NCI-H69 (cell line): ENCODE data around the gene SPATA4.
"Not testable (repeated sequence)": the region's sequence is repeated elsewhere in the genome, so short reads cannot be mapped to it uniquely, and the experiment has no call there.

Experiments used
- DNase-seq: peaks from one replicate; lab custom pipeline; 2025; lab: John Stamatoyannopoulos, UW

Gene SPATA4

DNA sequence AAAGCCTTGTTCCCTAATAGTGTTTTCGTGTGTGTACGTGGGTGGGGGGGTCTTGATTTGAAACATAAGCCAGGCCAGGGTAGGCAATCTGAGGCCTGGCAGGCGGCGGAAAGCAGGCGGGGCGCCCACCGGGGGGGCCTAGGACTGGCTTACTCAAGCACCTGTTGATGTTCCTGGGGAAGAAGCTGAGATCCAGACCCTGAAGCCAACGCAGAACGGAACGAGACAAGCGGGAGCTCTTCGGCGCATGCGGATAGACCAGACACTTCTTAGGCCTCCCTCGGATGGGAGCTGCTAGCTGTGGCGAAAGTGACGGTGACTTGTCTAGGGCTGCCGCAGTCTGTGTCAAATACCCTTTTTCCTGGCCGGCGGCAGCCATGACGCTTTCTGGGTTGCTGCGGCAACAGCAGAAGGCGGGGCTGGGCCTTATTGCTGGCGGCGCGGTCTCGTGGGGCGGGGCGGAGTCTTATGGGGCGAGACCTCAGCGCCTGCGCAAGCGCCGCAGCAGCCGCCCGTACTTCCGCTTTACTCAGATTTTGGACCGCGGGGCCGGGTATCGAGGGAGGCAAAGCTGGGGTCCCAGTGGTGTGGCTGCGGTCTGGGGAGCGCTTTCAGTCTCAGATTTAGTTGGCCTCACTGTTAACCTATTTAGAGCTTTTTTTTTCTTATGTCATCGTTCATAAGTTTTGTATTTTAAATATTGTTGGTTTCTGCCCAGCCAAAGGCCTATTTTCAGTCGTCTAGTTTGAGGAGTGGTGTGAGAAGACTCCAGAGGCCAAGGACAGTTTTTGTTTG is at the start of gene SPATA4:
TSS of gene SPATA4 (minus strand) at position 402 of the 795 bp plus-strand sequence. CDS start at position 379, 23 bp downstream.
- DNase-seq = peak; percentile 94

DNA sequence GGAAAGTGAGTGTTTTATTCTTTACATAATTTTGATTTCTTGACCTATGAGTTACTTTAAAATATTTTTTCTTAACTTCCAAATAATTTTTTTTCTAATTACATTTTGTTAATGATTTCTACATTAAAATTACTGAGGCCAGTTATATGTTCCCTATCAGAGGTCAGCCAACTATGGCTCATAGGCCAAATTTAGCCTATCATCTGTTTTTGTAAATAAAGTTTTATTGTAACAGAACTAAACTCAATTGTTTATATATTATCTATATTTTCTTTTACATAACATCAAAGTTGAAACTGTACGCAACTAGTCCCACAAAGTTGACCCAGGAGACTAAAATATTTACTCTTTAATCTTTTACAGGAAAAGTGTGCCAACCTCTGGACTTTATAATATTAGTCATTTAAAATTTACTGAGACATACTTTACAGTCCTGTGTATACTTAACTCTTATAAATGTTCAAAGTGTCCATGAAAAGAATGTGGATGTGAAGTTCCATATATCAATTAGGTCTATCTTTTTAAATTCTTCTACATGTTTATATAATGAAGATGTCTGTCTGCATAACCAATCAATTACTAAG is 47.5 kb upstream of the SPATA4 start:
- no peak for DNase-seq

DNA sequence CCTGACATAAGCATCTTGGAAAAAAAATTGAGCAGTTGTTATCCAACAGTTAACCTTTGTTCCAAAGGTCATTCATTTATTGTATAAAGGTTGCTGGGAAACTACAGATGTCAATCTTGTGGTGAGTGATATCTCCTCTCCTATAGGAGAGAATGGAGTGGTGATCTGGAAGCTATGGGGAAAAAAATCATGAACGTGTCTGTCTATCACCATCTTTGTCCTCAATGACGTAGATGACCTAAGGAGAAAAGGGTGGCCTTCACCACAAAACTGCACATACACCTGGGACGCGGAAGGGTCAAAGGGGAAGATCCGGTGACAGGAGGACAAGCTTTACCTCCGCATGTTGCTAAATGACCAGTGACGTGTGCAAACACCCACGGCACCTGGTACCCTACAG is 46.3 kb upstream of the SPATA4 start:
- DNase-seq = no peak

DNA sequence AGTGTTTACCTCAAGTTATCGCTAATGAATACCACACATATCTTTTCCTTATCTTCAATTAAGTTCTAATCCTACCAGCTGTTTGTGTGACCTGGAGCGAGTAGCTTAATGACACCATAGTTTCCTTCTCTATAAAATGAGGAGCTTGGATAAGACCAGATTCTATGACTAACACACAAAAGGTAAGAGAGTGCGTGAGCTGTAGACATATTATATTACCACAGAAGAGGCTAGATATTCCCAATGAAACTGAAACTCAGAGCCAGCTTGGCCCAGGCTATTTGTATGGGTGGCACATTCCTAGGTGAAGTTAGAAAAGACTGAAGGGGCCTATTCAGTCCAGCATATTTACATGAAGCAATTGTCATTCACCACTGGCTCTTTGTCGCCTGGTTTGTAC is 43.4 kb upstream of the SPATA4 start:
- no peak for DNase-seq

DNA sequence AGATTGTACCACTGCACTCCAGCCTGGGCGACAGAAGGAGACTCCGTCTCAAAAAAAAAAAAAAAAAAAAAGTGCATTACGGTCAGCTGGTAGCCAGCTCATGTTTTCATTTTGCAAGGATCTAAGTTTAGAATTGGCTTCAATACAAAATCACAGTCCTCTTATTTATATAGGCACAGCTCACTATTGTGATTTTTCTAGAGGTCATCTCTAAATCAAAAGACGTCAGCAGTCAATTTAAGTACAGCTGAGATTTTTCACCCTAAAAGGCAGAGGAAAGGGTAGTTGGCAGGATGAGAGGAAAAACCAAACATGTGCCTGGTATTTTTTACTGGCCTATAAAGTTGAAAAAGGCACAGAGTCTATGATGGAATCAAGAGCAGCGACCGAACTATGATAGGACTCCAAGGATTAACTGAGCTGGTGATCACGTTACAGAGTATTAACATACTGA is 42.8 kb upstream of the SPATA4 start:
- no peak for DNase-seq

DNA sequence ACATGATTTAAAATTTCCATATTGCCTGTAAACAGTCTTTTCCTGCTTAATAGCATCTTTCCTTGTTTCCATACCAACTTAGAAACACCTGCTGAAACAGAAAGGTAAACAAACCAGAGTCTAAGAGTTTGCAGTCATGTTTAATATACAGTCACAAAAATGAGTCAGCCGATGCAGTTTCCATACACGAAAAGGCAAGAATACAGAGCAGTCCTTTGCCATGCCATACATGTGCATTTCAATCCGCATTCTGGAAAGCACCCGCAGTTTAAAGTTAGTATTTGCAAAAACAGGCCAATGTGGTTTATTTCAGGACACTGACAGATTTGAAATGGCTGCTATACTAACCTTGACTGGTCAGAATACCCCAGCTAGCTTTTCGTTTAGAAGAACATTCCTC is 41.6 kb upstream of the SPATA4 start:
- no peak for DNase-seq

DNA sequence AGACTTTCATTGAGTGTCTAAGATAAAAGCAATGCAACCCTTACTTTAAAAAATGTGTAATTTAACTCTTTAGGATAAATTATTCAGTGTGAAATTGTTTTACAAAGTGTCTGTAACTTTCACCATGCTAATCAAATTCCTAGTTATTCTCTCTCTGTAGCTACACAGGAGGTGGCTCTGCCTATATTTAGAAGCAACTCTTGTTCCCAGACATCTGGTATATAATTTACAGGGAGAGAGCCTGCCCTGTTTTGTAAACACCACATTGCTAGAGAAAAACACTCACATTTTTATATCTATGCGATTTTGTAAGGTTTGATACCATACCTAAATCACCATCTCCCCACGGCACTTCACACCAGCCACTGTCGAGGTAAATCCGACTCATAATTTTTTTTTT is 35.5 kb upstream of the SPATA4 start:
- no peak for DNase-seq

DNA sequence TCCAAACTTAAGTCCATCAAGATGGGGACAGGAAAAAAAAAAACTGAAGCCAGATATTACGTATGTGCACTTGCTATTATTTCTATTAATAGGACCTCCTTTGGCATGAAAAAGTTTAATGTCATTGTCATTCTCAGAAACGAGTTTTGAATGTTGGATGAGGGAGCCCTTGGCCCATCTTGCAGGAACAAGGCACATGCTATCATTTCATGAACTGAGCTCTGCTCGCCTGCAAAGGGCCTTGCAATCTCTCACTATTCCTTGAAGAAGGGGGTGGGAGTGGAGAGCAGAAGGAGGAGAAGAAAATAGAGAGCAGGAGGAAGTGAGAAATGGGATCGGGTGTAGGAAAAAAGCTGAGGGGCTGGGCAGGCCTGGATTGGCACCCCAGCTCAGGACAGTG is 34.3 kb upstream of the SPATA4 start:
- DNase-seq = no peak

DNA sequence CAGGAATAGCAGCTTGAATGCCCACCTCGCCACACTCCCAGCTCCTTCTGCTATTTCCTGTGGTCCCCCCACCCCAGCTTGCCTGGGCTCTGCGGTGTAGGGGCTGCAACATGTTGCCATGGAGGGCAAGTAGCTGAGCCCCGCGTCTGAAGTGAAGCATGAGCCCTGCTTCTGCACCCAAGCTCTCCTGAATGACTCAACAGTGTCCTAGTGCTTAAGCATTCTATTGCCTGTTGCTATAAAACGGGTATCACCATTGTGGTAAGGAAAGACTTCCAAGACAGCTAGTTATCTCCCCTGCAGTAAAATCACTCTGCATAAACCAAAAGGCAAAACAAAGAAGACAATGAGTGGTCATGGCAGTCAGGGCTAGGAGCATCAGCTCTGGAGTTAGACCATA is 31.4 kb upstream of the SPATA4 start:
- no peak for DNase-seq

DNA sequence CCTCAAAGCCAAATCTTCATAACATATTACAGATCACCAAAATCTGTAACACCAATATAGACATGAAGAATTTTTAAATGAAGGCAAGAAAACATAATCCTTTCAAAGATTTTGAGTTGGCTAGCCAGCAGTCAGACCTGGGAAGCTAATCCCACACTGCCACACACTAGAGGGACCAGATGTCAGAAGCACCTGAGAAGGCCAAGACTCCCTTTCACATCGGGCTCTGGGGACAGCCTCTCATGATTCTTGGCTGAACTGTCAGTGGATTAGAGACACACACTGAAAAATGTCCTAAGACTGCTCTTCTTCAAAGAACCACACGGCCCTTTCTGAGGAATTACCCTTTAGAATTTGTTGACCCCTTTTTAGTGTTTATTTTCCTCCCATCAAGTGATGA is 28.2 kb upstream of the SPATA4 start:
- DNase-seq = no peak

DNA sequence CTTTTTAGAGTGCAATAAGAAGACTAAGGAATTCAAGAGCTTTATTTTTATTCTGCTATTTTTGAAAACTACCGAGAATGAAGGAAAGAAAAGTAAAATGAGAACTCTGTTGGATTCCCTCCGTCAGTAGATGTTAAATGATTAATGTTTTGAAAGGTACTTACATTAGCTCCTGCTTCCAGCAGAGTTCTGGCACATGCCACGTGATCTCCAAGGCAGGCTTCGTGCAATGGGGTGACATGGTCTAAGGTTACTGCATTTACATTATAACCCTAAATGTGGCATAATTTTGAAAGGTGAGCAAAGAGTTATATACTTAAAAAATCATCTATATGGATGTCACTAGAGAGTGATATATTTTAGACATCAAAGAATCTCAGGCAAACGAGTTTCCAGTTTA is 26.8 kb upstream of the SPATA4 start:
- DNase-seq = no peak

DNA sequence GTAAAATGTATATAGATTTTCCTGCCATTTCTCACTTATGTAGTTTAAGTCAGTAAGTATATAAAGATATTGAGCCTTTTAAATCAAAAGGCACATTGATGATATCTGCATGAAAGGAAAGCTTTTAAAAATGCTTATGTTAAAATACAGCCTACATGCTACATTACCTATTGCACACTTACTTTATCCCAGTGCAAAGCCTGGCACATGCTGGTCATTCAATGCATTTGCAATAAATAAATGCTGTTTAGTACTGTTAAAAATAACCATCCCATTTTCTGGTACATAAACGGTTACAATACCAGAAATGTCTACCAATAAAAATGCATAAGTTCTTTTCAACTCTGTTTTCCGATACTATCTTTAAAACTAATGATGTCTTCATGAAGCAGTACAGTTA is 22.1 kb upstream of the SPATA4 start:
- no peak for DNase-seq

DNA sequence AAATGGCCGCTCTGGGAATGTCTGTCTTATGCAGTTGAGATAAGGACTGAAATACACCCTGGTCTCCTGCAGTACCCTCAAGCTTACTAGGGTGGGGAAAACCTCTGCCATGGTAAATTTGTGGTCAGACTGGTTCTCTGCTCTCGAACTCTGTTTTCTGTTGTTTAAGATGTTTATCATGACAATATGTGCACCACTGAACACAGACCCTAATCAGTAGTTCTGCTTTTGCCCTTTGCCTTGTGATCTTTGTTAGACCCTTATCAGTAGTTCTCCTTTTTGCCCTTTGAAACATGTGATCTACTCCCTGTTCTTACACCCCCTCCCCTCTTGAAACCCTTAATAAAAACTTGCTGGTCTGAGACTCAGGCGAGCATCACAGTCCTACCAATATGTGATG is 17.0 kb upstream of the SPATA4 start:
- not testable (repeated sequence) for DNase-seq

DNA sequence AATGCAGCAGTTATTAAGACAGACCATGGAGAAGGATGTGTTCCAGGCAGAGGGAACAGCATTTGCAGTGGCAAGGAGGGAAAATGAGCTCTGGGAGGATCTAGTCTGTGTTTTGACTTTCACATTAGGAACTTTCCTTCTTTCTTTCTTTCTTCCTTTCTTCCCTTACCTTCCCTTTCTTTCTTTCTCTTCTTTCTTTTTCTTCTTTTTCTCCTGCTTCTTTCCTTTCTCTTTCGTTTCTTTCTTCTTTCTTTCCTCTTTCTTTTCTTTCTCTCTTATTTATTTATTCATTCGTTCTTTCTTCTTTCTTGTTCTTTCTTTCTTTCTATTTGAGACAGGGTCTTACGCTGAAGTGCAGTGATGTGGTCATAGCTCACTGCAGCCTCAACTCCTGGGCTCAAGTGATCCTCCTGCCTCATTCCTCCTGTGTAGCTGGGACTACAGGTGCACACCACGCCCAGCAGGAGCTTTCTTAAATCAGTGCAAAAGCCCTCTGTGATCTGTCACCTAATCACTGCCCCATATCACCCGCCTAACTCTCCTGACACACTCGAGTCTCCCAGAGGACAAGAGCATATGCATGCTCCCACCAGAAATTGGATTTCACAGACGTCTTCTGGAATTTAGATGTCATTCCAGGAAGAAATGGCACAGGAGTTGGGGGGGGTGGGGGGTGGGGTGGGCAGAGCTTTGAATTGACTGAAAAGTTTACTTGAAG is 15.4 kb upstream of the SPATA4 start:
- no peak for DNase-seq

DNA sequence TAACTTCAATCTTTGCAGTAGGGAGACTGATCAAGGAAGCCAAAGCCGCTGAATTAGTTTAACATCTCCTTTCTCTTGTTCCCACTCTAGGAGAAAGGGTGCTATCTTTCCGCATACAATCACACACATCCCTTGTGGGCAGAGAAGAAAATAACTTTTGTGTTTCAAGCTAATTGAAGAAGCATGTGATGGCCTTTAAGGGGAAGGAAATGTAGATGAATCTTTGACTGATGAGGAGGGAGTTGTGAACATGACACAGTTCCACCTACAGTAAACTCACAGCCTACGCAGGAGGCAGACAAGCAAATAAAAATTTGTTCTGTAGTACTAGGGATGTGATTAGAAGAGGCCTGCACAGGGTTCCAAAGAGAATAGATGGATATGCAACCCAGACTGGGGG is 14.7 kb upstream of the SPATA4 start:
- DNase-seq = no peak

DNA sequence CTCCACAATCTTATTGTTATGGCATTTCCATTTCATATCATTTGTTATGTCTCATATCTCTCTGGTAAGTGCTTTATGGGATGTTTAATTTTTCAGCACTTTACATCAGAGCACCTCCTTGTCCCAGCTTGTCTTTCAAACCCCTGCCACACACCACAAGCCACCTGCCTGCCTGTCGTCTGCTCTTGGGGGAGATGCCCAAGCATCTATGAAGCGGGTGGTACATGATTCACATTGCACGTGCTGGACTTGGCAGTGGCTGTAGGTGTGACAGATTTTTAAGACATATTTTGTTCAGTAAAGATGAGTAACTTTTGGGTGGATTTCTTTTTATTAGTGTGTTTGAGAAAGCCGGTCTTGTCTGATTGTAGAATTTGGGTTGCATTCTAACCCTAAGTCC is 14.2 kb upstream of the SPATA4 start:
- no peak for DNase-seq

DNA sequence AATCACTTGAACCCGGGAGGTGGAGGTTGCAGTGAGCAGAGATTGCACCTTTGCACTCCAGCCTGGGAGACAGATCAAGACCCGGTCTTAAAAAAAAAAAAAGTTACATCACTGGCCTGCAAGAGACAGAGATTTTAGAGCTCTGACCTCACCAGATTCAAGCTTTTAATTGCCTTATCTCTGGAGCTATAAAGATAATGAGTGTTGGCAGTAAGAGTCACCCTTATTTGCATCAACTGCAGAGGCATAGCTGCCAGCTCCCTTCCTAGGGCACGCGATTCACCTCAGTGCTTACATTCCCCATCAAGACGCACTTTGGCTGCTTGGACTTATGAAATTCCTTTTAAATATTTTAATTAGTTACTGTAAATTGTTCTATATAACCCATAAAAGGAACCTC is 12.5 kb upstream of the SPATA4 start:
- DNase-seq = no peak

DNA sequence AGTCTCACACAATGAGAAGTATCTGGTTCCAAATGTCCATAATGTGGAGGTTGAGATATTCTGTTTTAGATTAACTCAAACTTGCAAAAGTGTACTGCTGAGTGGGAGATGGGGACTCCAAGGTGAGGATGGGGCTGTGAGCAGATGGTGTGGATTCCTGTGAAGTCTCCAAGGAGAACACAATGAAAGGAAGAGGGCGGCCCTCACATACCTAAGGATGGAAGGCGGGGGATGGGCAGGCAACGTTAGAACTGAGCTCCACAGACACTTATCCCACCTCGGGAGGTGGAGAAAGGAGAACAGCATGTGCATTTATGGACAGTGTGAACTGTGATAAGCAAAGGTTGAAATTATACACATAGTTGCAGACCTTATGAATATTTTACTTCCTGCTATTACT is 9.9 kb upstream of the SPATA4 start:
- DNase-seq = no peak

DNA sequence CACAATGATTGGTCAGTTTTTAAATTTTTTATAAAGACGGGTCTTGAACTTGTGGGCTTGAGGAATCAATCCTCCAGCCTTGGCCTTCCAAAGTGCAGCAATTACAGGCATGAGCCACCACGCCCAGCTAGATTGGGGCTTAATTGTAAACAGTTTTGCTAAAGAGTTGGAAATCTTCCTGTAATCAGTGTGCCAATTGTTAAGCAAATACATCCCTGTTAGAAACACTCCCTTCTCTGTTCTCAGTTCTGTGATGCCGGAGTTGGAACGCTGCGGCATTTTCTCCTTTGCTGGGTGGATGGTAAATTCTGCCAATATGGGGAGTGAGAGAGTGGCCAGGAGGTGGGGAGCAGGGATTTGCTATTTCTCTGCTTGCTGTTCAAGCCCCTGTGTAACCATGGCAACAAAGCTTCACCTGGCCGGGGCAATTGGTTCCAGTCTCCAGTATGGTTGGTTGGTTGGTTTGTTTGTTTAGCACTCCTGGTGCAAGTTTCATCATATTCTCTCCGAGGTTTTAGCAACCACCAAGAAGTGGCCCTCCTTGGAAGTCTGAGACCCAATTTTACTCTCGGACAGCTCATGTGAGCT is 3.0 kb upstream of the SPATA4 start:
- DNase-seq = peak; percentile 59

DNA sequence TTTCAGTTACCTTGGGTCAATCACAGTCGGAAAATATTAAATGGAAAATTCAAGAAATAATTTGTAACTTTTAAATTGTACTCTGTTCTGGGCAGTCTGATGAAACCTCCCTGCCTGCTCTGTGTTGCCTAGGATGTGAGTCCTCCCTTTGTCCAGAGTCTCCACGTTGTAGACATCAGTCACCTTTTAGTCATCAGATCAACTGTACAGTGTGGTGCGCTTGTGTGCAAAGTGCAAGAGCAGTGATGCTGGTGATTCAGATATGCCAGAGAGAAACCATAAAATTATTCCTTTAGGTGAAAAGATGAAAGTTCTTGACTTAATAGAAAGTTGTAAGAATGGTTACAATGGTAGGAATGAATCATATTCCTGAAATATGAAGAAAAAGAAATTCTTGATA is 1.4 kb downstream of the SPATA4 start:
- DNase-seq = no peak

DNA sequence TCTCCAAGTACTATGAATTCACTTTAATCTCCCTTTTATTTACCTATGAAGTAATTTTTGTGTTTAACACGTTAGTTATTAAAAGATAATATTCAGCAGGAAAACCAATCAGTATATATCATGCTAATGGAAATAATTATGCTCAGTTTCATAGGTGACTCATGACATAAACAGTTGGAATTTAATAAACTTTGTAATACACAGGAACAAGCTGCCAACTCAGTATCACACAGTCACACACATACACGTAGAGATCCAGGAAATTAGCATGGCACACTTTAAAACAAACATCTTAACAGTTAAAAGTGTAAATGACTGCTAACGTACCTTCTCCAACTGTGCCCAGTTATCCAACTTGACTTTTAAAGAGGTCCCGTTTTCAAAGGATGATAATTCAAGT is 2.3 kb downstream of the SPATA4 start:
- no peak for DNase-seq

DNA sequence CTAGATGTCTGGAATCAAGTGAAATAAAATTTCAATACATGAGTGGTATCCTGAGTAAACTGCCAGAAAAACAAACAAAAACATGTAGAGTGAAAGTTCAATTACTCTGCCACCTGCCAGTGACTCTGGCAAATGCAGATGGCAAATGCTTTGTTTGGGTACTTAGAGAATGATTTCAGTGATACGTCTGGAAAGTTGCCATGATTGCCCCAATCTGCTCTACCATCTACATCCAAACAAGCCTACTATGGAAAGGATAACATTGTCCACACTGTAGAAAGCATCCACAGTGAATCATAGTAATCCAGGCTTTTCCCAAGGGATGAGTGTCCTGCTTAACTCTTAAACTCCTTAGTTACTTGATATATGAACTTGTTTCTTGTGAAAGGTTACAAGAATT is 3.4 kb downstream of the SPATA4 start:
- DNase-seq = peak; percentile 82
